Liver (tissue), 3 donors: Measurements from ENCODE around the gene FOXN3.

Source experiments
- ATF3 ChIP-seq: IDR thresholded peaks from 2 replicates; pipeline ENCODE4 v1.6.1; 2016; ENCODE audit warnings: antibody characterized with exemption
- CTCF ChIP-seq: fragments of 150-350 bp; IDR thresholded peaks from 2 replicates; pipeline ENCODE4 v1.5.1; 2017; ENCODE audit warnings: improper control_type of control experiment, low read depth, low read length; ENCODE audit not compliant: missing input control
- EGR1 ChIP-seq, 2 donors: IDR thresholded peaks; 2 replicates each; pipeline ENCODE4 v1.6.1; 2016 to 2018; ENCODE audit warnings: antibody characterized with exemption in 2 of 2, low read depth in 2 of 2
- FOXA2 ChIP-seq: IDR thresholded peaks from 2 replicates; pipeline ENCODE4 v1.6.1; 2016; ENCODE audit warnings: antibody characterized with exemption
- GABPA ChIP-seq, 2 donors: IDR thresholded peaks in 1 of 2; conservative IDR thresholded peaks in 1 of 2; 2 replicates each; pipeline ENCODE4 v1.6.1; 2016; ENCODE audit warnings: antibody characterized with exemption in 2 of 2, mild to moderate bottlenecking in 1 of 2, moderate library complexity in 1 of 2
- JUND ChIP-seq, 2 donors: IDR thresholded peaks; 2 replicates each; pipeline ENCODE4 v1.6.1; 2016; ENCODE audit warnings: antibody characterized with exemption in 2 of 2
- MAX ChIP-seq: IDR thresholded peaks from 2 replicates; pipeline ENCODE4 v1.6.1; 2016; ENCODE audit warnings: antibody characterized with exemption
- NR2F2 ChIP-seq: IDR thresholded peaks from 2 replicates; pipeline ENCODE4 v1.6.1; 2016; ENCODE audit warnings: antibody characterized with exemption
- RAD21 ChIP-seq, 2 donors: IDR thresholded peaks; 2 replicates each; pipeline ENCODE4 v1.6.1; 2016; ENCODE audit warnings: antibody characterized with exemption in 2 of 2, mild to moderate bottlenecking in 2 of 2
- REST ChIP-seq: IDR thresholded peaks from 2 replicates; pipeline ENCODE4 v1.6.1; 2016; ENCODE audit warnings: antibody characterized with exemption, mild to moderate bottlenecking
- RXRA ChIP-seq, 2 donors: IDR thresholded peaks; 2 replicates each; pipeline ENCODE4 v1.6.1; 2017 to 2018; ENCODE audit warnings: antibody characterized with exemption in 2 of 2, mild to moderate bottlenecking in 1 of 2
- SP1 ChIP-seq: IDR thresholded peaks from 2 replicates; pipeline ENCODE4 v1.6.1; 2018; ENCODE audit warnings: antibody characterized with exemption, mild to moderate bottlenecking
- TAF1 ChIP-seq: conservative IDR thresholded peaks from 2 replicates; pipeline ENCODE4 v1.6.1; 2016; ENCODE audit warnings: antibody characterized with exemption, mild to moderate bottlenecking
- YY1 ChIP-seq: IDR thresholded peaks from 2 replicates; pipeline ENCODE4 v1.6.1; 2016; ENCODE audit warnings: antibody characterized with exemption, mild to moderate bottlenecking
- donor health status: healthy.
- donor health status: healthy.

- no peak for TF ChIP-seq RXRA (IDR thresholded peaks at IDR 0.05)
- TF ChIP-seq MAX = no peak
- TF ChIP-seq CTCF = no peak
- no peak for TF ChIP-seq YY1
- no peak for TF ChIP-seq GABPA (IDR thresholded peaks at IDR 0.05 in 1 of 2, conservative IDR thresholded peaks at IDR 0.05 in 1 of 2)
- TF ChIP-seq RAD21 (IDR thresholded peaks at IDR 0.05) = no peak
- no peak for TF ChIP-seq REST
- no peak for TF ChIP-seq TAF1
- no peak for TF ChIP-seq ATF3
- TF ChIP-seq JUND (IDR thresholded peaks at IDR 0.05) = no peak
- TF ChIP-seq EGR1 (IDR thresholded peaks at IDR 0.05; ENCODE audit: low read depth in 2 of 2) = no peak
- no peak for TF ChIP-seq FOXA2
- no peak for TF ChIP-seq SP1
- no peak for TF ChIP-seq NR2F2
Observed at GRCh38 chr14:89425931-89426330, 8.9 kb upstream of the FOXN3 start.
